Cardiac septum (tissue), 1 donor: Measurements from ENCODE around the gene CCDC88C. TPM values are rescaled to one million over a fixed set of nuclear protein-coding genes. Genes with fewer than 3 reads are reported as not detected.

ENCODE experiments used
- DNase-seq: peaks from one replicate; pipeline ENCODE4 v3.0.0-alpha.2; 2020; ENCODE audit warnings: low spot score
- intact Hi-C: fragments of 100-400 bp; cut with DNase I; formaldehyde crosslinking; loops from one replicate; pipeline ENCODE4 v1.14.0; 2022
- total RNA-seq: library from RNA; stranded (reverse); fragmentation: NEBNext Ultra II Directional; extraction: Animal tissue kit (Norgen Biotek cat#: 25700); gene quantifications from one replicate; pipeline ENCODE4 v1.2.1, GENCODE V29; 2021
- donor health status: DM: no; HTN: no; CAD: no.

Gene CCDC88C
- total RNA-seq, 1 donor from 2014 or later = 2.6 TPM

DNA sequence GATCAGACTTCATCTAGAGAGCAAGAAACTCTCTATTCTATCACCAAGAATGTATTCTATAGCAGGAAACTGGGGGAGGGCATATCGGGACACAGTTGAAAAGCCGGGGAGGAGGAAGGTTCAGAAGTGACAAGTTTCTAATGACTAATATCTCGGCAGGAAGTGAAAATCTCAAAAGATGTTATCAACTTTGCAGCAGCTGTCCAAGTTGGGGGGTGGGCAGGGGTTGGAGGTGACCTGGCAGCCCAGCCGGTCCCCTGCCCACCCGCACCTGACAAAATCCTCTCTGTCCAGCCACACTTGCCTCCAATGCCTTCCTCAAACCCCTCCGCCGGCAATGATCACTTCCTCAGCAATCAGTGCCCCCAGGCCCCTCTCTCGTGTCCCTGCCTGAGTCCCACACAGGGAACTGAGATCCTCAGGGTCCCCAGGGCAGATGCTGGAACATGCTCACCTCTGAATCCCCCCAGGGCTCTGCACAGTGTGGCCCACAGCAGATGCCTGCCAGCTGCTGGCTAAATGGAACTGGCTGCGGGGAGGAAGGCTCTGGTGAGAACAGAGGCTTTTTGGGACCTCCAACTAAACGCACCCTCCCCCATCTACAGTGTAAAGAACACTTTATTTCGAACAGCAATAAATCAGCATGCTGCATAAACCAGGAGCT is 43.9 kb downstream of the CCDC88C start:
- intact Hi-C loops = loop anchor here (5.0 kb wide), 1 partner anchor 46 kb away; no protein-coding TSS in a partner anchor
- DNase-seq = no peak

DNA sequence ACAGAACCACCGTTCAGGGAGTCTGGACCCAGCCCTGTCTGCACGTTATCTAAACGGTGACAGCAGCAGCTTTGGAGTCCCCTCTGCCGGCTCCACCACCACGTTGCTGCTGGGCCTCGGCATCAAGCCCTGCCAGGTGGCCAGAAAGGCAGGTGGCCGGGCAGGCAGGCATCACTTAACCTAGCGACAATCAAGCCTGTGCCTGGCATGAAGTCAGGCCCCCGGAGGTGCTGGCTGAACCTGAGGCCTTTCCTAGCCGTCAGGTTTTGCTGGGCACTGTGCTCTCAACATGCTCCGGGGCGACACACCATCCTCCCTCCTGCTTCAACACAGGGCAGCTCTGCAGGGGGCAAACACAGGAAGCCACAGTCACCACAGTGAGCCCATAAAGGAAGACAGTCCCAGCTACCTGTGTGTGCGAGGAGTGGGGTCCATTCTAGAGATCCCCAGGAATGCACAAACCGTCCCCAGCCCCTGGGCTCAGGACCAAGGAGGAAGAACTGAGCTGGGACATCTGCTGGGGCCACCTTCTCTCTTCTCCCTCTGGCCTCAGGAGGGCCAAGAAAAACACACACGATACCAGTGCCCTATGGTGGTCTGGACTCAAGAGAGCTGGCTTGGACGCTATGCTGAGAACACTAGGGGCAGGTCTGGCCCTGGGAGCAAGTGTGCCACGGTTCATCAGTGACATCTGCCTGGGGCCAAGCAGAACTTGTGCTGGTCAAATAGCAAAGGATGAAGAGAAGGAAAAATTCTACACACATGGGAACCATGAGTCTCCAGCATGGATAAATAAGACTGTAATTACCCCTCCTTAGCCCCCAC is 44.7 kb downstream of the CCDC88C start:
- intact Hi-C loops = loop anchor here (5.0 kb wide), 1 partner anchor 46 kb away; no protein-coding TSS in a partner anchor
- no peak for DNase-seq

DNA sequence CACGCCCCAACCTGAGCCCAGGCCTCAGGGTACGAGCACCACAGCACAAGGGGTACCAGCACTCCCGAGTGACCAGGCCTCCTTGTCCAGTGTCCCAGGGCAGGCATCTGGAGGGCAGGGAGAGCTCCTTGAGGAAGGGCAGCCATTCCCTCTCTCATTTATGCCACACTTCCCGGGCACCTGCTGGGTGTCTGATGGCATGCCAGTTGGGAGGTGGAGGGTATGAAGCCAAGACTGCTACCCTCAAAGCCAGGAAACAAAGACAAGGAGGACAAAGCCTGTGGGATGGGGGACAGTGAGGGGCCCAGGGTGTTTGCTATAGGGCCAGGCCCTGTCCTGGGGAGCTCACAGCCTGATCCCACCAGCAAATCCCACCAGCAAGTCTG is 45.6 kb downstream of the CCDC88C start:
- DNase-seq = no peak
- intact Hi-C loops = loop anchor here (5.0 kb wide), 1 partner anchor 45 kb away; no protein-coding TSS in a partner anchor

DNA sequence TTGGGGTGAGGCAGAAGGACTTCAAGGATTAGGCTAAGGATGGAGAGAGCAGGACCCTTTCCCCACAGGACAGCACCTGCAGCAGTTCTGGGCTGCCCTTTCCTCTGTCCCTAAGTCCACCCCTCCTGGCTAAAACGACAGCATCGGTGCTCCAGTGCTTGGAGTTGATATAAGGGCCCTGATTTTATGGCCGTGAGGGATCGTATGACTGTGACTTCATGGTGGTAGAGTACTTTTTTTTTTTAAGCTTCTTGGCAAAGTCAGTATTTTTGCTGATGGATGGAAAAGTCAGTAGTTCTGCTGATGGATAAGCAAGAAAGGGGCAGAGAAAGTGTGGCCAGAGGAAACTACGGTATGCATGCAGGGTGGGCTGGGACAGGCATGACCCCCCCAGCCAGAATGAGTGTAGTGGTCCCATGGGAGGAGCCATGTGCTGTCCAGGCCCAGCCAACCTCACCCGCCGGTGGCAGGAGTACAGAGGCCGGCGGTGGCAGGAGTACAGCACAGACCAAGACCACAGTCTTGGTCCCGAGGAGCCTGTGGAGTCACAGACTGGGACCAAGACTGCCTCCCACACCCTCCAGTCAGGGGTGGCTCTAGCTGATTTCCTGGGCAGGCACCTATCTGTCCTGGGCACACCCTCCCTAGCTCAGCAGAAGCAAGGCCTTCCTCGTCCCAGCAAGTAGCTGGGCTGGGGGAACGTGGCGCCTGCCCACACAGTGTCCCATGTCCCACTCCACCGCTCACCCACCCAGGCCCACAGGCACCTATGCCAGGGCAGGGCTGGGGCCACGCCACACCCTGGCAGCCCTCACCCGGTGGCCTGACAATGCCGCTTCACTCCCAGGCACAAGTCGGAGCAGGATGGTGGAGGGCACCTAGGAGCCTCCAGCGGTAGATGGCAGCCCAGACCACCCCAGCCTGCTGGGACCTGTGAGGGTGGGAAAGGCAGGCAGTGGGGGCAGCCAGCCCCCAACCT is 46.3 kb downstream of the CCDC88C start:
- DNase-seq = no peak
- intact Hi-C loops = loop anchor here (5.0 kb wide), 1 partner anchor 44 kb away; no protein-coding TSS in a partner anchor

DNA sequence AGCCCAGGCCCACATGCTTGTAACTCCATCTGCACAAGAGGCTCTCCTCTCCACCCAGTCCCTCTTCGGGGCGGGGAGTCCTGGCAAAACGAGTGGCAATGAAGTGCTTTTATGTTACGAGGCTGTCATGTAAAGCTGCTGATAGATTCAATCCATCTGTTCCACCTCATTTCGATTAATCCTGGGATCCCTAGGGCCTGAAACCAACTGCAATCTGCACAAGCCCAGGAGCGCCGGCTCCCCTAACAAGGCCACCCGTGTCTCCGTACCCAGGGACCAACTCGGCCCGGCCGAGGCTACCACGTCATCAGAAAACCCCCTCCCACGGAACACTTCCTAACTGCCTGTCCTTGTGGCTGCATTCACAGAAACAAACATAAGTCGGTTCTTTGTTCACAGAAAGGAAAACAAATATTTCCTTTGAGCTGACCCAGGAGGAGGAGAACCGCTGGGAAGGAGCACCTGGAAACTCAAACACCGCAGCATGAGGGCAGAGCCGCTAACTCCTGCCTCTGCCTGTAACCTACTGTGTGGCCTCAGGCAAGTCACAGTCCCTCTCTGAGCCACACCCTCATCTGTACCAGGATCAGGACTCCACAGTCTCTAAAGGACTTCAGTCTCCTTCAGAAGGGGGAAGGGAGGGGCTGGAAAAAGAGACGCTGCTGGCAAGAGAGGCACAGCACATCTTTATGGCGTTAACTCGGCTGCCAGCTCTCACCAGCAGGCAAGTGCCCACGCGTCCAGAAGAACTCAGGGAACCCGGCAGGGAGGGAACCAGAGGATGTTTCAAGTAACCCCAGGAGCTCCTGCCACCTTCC is 47.8 kb downstream of the CCDC88C start:
- intact Hi-C loops = loop anchor here (5.0 kb wide), 1 partner anchor 43 kb away; no protein-coding TSS in a partner anchor
- no peak for DNase-seq

DNA sequence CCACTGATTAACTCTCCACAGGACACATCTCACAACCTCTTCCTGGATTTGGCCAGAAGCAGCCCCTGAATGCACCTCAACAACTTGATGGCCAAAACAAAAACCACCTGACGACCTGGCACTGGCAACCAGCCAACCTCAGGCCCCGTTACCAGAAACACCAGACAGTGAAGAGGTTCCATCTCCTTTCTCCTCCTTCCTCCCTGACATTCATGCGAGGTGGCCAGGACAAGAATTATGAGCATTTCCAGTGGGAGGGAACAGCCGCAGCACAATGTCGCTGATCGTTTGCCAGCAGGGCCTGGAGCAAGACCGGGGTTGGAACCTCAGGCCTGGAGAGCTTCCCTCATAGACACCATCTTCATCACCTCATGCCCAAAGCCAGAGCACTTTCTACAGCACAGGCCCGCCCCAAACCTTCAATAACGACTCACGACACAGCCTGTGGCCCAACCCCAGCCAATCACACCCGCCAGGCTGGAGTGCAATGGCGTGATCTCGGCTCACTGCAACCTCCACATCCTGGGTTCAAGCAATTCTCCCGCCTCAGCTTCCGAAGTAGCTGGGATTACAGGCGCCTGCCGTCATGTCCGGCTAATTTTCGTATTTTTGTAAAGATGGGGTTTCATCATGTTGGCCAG is 48.7 kb downstream of the CCDC88C start:
- intact Hi-C loops = no loop called here
- no peak for DNase-seq

DNA sequence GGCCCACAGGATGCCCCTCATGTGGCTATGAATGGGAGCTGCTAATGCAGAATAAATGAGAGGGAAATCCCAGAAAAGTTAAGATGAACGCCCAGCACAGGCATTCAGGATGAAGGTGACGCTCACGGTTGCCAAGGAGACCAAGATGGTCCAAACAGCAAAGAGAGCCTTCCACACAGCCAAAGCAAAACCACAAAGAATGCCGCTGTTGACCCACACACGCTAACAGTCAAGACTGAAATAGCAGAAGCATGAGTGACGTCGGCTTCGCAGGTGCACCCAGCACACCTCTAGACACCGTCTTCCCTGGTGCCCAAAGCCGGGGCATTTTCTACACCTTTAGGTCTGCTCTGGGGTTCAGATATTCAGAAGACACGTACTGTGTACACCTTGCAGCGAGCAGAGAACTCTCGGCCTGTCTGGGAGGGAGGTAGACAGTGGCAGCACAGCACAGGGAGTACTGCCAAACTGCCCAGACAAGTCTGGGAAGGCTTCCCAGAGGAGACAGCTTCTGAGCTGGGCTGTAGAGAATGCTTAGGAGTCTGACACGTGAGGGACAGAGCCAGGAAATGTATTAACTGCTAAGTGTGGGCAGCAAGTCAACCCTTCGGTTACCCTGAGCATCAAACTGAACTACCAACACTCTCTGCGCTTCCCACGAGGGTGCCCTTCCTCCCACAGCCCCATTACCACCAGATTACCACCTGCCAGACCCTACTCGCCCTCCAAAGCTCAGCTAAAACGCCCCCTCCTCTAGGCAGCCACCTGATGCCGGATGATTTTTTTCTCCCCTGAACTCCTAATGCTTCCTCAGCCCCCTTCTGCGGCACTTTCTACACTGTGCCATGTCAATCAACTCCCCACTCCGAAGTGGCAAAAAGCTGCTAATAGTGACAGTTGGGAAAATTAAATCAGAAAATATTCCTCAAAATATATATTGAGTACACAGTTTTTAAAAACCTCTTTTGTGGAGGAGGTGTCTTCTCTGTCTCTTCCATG is 50.1 kb downstream of the CCDC88C start:
- no peak for DNase-seq
- intact Hi-C loops = no loop called here

DNA sequence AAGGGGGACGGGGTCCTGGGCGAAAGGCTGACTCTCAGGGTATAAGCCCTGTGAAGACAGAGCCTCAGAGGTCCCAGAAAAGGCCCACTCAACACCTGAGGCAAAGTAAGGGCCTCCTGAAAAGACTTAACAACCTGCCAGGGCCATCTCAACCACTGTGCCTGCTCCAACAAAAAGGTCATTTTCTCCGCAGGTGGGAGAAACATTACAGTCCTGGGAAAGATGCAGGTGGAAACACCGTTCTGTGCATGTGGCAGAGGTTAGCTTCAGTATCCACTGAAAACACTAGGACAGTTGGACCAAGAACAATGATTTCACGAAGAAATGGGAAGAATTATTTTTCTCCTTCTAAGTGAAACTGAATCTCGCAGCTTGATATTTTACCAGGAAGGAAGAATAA is 50.9 kb downstream of the CCDC88C start:
- intact Hi-C loops = no loop called here
- no peak for DNase-seq

DNA sequence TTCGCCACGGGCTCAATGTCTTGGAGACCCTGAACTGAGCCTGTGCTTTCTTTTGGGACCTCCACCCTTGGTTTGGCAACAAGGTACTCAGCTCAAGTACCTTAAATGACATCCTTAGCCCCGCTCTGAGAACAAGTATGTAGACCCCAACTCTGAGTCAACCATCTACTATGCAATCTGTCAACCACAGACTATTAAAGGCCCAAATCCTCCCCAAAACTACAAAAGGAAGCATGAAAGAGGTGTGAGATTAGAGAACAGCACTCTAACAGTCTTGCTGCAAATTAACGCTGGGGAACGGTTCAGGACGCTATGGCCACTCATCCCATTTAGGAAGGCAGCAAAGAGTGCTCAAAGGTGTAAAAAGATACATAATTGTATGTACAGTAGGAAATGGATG is 52.1 kb downstream of the CCDC88C start:
- intact Hi-C loops = no loop called here
- no peak for DNase-seq

DNA sequence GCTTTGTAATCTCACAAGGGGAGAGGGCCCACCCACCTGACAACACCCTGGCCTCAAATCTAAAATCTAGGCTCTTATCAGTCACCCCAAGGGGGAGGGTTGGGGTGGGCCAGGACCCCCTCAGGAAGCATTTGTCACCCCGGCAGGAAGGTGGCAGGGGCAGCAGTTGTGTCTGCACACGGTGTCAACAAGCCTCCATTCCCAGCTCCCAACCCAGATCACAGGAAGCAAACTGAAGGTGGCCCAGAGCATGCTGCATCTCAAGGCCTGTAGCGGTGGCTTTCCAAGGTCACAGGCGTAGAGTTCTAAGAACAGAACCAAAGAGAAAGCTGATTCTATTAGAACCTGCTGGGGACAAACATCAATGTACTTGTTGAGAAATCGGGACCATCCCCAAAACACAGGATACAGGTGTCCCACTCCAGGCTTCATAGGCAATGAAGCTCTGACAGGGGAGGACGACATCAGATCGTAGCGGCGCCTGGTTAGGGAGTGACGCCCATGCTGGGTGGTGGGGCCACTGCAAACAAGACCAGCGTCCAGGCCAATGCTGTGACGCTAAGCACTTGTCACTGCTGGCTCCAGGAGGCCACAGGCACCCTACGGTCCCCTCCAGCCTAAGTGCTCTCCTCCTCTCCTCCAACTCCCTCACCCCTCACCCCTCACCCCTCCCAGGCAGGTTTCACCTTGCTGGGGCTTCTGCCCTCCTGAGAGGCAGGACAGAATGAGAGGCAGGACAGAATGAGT is 52.9 kb downstream of the CCDC88C start:
- intact Hi-C loops = no loop called here
- DNase-seq = no peak

DNA sequence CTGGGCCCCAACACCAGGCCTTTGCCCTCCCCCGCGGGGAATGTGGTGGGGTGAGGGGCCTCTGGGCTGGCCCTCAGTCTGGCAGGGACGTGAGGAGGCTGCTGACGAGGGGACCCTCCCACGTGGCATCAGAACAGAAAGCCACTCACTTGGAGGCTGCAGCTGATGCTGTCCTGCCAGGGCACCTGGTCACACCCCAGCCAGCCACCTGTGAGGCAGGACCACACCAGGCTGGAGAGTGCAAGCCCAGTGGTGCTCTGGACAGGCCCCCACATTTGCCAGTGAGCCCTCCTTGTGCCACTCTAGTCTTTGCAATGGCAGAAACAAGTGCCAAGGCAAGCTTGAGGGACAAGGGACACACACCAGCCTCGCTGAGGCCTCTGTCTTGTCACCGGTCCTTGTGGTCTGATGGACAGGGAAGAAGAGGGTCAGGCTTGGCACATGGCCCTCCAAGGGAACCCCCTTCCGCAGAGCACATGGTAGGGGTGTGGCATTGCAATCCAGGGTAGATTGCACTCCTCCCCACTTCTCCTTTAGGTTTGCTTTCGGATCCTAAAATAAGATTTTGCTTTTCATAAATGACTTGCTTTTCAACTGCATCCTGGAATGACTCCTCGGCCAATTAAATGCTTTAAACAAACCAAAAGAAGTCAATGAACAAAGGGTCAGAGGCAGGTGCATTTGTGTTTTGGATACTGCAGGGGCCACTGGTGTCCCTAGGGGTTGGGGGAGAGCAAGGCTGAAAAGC is 53.7 kb downstream of the CCDC88C start:
- DNase-seq = no peak
- intact Hi-C loops = no loop called here

DNA sequence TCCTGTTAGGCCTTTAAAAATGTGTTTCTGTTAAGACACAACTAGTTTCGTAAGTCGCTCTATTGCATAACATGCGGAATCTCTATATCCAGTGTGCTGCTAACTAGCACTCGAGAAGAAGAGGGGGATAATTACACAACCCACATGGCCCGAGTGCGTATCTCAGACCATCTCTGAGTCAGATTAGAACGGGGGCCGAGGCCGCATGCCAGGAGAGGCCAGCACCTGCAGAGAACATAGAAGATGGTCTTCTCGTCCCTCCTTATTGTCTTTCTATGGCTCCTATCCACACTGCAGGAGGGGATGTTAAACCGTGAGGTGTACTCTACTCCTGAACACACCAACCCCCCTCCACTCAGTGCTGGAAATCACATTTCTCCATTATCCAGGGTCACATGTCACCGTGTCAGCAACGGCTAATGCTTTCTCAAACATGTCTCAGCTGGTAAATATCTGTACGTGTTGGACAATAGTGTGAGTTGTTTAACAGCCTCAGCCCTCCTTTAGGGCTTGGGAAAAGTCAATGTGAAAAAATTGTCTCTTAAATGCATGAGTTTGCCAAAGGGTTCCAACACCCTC is 56.3 kb downstream of the CCDC88C start:
- intact Hi-C loops = no loop called here
- no peak for DNase-seq

DNA sequence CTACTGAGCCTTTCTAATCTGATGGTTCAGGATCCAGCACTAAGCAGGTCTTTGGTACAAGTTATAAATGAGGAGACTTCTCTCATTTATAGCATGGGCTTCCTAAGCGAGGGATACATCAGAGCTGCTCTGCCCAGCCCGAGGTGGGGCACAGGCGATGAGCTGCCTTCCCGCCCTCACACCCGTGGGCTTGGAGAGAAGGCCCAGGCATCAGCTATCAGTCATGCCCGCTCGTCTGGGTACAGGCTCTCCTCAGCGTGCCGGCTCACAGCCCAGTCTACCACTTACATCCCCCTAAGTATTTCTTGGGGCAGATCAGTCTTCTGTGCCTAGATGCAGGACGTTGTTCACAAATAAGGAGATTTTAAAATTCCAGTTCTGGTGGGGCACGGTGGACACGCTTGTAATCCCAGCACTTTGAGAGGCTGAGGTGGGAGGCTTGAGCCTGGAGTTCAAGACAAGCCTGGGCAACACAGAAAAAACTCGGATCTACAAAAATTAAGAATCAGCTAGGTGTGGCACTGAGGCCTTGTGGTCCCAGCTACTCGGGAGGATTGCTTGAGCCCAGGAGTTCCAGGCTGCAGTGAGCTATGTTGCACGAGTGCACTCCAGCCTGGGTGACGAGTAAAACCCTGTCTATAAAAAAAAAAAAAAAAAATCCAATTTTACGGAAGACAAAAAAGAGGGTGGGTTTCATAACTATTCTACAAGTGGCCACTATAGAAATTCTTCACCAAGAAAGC is 57.0 kb downstream of the CCDC88C start:
- no peak for DNase-seq
- intact Hi-C loops = no loop called here

DNA sequence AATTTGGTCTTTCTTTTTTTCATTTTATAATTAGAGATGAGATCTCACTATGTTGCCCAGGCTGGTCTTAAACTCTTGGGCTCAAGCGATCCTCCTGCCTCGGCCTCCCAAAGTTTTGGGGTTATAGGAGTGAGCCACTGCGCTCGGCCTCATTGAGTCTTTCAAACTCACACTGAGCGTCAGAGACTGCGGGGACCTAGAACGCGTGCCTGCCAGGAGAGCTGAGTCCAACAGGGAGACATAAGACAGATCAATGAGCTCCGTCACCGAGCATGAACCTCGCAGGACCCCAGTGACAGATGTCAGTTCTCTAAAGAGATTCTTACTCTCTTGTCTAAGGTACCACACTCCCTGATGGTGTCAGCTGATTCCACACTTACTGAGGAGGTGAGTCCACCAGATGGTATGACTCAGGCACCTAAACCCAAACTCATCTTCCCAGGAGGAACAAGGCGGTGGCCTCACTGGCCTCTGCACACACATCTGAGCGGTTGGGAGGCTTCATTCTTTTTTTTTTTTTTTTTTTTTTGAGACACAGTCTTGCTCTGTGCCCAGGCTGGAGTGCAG is 58.9 kb downstream of the CCDC88C start:
- intact Hi-C loops = no loop called here
- DNase-seq = no peak

DNA sequence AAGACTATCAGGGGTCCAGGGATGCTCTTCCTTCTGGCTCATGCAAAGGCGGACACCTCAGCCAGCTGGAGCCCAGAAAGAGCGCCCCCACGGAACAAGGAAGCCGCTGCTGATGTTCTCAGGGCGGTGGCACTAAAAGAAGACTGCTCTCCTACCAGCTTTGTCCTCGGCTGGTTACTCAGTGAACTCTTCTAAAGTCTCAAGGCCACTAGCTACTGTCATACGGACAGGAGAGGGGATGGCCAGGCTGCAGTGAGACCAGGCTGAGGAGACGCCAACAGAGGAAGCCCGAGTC is 59.6 kb downstream of the CCDC88C start:
- intact Hi-C loops = no loop called here
- no peak for DNase-seq
